GM15510 (cell line): ENCODE results near the gene CDC26.

ENCODE experiments used
- POLR2A ChIP-seq: IDR thresholded peaks from 3 replicates; pipeline ENCODE4 v1.6.1; 2011; ENCODE audit warnings: borderline replicate concordance; ENCODE audit not compliant: insufficient read length; ENCODE audit errors: extremely low read depth

CDC26 gene

DNA sequence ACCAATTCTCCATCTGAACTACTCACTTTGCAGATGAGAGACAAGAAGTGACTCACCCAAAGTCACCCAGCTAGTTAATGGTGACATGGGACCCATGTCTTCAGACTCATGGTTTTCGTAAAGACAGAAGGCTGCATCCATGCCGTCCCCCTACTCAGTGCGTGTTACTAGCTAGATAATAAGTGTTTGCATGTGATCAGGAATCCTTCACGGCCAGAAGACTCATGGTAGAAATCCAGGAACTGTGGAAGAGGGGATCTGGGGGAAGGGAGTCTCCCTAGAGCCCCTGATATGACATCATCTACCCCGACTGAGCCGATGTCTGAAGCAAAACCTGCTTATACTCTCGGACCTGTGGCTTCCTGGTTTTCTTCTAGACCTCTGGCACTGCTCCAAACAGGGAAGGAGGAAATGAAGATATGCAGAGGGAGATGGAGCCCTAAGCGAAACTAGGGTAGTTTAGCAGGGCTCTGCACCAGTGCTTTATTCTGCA is 24.5 kb upstream of the CDC26 start:
- TF ChIP-seq POLR2A = no peak

- TF ChIP-seq POLR2A = no peak
These were observed 23.8 kb upstream of the CDC26 start for GRCh38 chr9:113298924-113299770.

- no peak for TF ChIP-seq POLR2A
These were observed 22.9 kb upstream of the CDC26 start for GRCh38 chr9:113298311-113298710.

- TF ChIP-seq POLR2A = no peak
These were observed 21.6 kb upstream of the CDC26 start for GRCh38 chr9:113296796-113297558.

DNA sequence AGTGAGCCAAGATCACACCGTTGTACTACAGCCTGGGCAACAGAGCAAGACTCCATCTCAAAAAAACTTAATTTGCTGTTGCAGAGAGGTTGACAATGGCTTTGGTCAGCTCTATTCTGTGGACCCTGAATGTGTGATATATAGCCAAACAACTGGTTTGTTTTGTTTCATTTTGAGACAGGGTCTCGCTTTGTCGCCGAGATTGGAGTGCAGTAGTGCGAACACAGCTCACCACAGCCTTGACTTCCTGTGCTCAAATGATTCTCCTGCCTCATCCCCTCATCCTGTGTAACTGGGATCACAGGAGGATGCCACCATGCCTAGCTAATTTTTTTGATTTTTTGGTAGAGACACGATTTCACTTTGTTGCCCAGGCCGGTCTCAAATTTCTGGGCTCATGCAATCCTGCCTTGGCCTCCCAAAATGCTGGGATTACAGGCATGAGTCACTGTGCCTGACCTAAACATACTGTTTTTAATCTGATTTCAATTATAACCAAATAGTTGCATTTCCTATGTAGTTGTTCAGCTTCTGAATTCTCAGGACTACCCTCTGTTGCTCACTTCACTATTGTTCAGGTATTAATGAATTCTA is 18.0 kb upstream of the CDC26 start:
- no peak for TF ChIP-seq POLR2A

DNA sequence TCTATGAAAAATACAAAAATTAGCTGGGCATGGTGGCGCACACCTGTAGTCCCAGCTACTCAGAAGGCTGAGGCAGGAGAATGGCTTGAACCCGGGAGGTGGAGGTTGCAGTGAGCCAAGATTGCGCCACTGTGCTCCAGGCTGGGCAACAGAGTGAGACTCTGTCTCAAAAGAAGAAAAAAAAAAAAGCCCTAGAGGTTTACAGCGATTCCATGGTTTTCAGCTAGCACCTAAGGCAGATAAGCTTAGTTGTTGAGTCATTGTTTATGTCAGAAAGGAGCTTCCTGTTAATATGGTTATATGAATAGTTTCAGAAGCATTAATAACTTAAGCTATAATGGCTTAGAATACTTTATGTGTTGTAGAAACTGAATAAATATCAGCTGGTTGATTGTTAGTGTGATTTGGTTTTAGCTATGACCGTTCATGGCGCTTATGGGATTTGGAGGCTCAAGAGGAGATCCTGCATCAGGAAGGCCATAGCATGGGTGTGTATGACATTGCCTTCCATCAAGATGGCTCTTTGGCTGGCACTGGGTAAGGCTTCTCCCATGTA is 14.8 kb upstream of the CDC26 start:
- no peak for TF ChIP-seq POLR2A

DNA sequence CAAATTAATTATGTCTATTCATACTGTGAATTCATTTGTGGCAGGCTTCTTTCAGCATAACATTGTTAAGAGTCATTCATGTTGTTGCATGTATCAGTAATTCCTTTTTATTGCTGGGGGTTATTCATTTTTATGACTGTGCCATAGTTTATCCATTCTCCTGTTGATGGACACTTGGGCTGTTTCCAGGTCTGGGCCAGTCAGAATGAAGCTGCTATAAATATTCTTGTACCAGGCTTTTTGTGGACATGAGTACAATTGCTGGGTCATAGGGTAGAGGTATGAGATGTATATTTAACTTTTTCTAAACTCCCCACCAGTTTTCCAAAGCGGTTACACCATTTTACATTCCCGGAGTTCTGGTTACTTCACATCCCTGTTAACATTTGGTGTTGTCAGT is 13.7 kb upstream of the CDC26 start:
- no peak for TF ChIP-seq POLR2A

DNA sequence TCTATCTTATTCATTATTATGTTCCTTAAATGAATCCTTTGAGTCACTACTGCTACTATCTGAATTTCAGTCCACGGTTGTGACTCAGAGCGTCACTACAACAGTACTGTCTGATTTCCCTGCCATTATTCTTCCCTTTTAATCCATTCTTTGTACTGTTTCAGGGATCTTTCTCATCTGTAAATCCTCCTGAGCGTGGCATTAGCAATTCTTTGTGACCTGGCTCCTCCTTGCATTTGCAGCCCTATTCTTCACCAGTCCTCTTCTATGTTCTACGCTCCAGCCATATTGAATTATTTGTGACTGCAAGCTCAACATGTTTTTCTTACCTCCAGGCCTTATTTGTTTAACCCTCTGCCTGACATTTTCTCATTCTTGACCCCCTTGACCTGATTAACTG is 6.0 kb upstream of the CDC26 start:
- no peak for TF ChIP-seq POLR2A

DNA sequence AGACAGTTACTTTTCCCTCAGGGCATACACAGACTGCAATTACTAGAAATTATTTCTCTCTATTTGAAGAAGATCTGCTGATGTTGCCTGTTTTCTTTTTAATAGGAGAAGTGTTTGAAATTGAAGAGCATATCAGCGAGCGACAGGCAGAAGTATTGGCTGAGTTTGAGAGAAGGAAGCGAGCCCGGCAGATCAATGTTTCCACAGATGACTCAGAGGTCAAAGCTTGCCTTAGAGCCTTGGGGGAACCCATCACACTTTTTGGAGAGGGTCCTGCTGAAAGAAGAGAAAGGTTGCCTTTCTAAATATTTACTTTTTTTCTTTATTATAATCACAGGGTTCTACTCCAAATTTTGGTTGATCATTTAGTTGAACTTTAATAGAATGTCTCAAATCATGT is 3.5 kb upstream of the CDC26 start:
- TF ChIP-seq POLR2A = no peak

DNA sequence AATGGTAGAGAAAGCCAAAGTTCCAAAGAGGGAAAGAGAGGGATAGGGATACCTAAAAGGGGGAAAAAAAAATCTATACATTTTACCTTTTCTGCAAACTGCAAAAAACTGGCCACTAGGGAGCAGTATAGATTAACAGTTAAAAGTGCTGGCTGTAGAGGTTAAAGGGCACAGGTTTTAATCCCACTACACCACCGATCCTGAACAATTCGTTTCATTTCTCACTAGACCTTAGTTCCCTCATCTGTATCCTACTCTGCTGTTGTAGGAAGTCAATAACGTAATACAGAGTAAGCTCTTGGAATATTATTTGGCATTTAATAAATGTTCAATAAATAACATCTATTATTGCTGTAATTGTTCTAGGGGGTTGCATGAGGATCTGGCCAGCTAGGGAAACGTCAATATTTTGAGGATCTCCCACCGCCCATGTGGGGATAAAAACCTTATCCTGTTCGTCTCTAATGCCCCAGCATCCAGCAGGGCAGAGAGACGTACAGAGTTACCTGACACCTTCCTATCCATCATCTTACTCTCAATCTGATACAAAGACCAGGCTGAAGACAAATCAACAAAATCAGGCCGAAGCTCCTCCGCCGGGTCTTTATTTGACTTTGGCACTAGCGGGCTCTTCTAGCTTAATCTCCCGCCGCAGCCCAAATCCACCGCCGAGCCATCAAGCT is 757 bp downstream of the CDC26 start:
- TF ChIP-seq POLR2A = no peak

DNA sequence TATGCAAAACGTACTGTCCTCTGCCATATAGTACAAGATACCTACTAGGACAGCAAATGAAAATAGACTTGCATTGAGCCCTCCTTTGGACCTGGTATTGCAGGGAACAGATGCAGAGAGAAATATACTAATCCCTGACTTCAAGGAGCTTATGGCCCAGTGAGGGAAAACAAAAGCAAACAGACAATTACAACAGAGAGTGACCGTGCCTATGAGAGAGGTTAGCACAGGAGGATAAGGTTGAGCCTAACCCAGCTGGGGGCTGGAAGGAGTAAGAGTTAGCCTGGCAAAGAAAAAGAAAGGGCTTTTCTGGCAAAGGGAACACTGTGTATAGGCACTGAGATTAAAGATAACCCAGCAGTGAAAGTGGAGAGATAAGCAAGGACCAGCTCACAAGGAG is 5.5 kb downstream of the CDC26 start:
- no peak for TF ChIP-seq POLR2A

DNA sequence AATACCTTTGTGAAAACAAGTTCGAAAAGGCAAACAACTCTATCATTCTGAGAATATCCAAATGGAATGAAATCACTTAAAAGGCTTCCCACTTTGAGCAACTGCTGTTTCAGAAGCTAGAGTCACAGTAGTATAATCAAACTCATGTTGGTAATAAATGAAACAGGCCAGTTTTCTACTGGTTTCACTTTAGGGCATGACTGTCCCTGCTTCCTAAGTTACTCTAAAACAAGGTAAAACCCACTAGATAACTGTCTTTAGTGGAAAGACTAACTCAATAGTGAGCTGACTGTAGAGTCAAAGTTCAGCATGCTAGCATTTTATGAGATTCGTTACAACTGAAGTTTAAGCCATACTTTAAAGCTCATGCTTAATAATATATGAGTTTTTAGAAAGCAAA is 6.0 kb downstream of the CDC26 start:
- TF ChIP-seq POLR2A = no peak

- no peak for TF ChIP-seq POLR2A
These were observed 7.3 kb downstream of the CDC26 start for GRCh38 chr9:113267911-113268566.

DNA sequence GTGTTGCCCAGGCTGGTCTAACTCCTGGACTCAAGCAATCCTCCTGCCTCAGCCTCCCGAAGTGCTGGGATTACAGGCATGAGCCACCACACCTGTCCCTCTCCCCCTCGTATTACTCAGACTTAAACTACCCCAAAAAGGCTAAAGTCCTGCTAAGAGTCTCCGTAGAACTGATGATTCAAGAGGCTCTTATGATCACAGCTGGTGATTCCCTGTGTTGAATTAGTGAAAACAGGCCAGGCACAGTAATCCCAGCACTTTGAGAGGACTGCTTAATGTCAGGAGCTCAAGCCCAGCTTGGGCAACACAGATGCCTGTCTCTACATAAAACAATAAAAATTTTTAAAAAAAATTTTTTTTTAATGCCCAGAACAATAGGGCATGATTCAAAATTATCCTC is 9.2 kb downstream of the CDC26 start:
- no peak for TF ChIP-seq POLR2A

DNA sequence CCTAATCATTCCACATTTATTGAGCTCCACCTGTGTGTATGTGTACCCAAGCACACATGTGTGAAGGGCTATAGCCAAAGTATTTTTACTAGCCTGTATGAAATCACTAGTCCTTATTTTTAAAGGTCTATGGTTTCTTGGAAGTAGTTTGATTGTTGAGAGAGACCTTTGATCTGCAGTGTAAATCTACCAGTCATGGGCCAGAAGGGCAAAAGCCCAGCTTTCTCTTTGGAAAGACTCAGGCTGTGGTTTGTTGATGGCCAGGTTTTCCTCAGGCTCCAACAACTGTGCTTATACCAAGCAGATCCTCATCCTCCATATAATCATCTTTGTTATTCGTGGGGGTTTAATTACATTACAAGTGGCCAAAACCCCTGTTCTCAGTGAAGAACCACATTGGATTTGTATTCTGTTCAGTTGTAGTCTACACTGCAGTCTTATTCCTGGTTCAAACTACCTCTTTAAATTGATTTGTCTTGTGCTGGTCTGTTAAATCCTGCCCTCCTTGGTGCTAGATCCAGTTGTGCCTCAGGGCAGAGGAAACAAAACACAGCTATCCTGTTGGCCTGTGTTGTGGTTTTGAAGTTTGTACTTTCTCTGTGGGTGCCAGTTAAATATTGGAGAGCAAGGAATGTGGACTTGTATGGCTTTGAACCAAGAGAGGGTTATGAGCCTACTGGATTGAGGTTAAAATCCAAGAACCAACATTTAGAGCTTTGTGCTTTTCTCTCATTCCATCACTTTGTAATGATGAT is 13.3 kb downstream of the CDC26 start:
- TF ChIP-seq POLR2A = no peak
